ENCODE results near the gene RPGR. TPM values are rescaled to one million over a fixed set of nuclear protein-coding genes. Genes with fewer than 3 reads are reported as not detected.

The RPGR gene
- total RNA-seq, 1 experiment from 2014 or later = 8.5 TPM

- ChIA-PET POLR2A (no interaction called here), CTCF (interaction anchor here (1.1 kb wide), 1 partner anchor 19 kb away, joined by 3 read pairs; no protein-coding TSS in a partner anchor)
- Mint-ChIP-seq H3K4me1 (ENCODE audit: low read depth, unreplicated experiment) (peaks cover 15% of the 10 kb centered on the region), H3K4me3 (ENCODE audit: unreplicated experiment) (no peak overlapping the region), H3K27me3 (ENCODE audit: insufficient read depth, unreplicated experiment) (no peaks in the 10 kb centered on the region), H3K36me3 (ENCODE audit: insufficient read depth, unreplicated experiment) (peaks cover 11% of the 10 kb centered on the region), H3K27ac (ENCODE audit: unreplicated experiment) (no peak overlapping the region), H3K9me3 (ENCODE audit: unreplicated experiment) (no peaks in the 10 kb centered on the region)
- no peak for DNase-seq
- Histone ChIP-seq H3K4me1 (peaks cover 26% of the 10 kb centered on the region), H3K27me3 (replicated peaks; ENCODE audit: control insufficient read depth, insufficient read depth, low read length) (no peaks in the 10 kb centered on the region), H3K4me3 (ENCODE audit: low read depth, low read length) (no peak overlapping the region), H3K9me3 (no peaks in the 10 kb centered on the region), H3K36me3 (ENCODE audit: control insufficient read depth, insufficient read depth, low read length) (no peaks in the 10 kb centered on the region)
- BruUV-seq (replicated peaks) = no TSS peak
- no peak for TF ChIP-seq CTCF (IDR thresholded peaks at IDR 0.05; ENCODE audit: insufficient read depth in 1 of 2, low read depth in 1 of 2, low read length in 1 of 2, severe bottlenecking in 1 of 2, unreplicated experiment in 1 of 2)
- intact Hi-C loops (cut with micrococcal nuclease; ENCODE audit: unreplicated experiment) = loop anchor here (10.0 kb wide), 1 partner anchor 84 kb away; no protein-coding TSS in a partner anchor
Observed at GRCh38 chrX:38278682-38279081, 48.6 kb downstream of the RPGR start.

- H3K4me1 ChIP-seq = peaks cover 26% of the 10 kb centered on the region
- no peak overlapping the region for H3K27ac Mint-ChIP-seq (ENCODE audit: unreplicated experiment)
- POLR2A ChIA-PET = no interaction called here
- H3K4me3 Mint-ChIP-seq (ENCODE audit: unreplicated experiment) = no peak overlapping the region
- no peaks in the 10 kb centered on the region for H3K27me3 ChIP-seq (replicated peaks; ENCODE audit: control insufficient read depth, insufficient read depth, low read length)
- no peaks in the 10 kb centered on the region for H3K36me3 ChIP-seq (ENCODE audit: control insufficient read depth, insufficient read depth, low read length)
- H3K36me3 Mint-ChIP-seq (ENCODE audit: insufficient read depth, unreplicated experiment) = peaks cover 11% of the 10 kb centered on the region
- no peaks in the 10 kb centered on the region for H3K9me3 ChIP-seq
- intact Hi-C loops (cut with micrococcal nuclease; ENCODE audit: unreplicated experiment) = loop anchor here (10.0 kb wide), 1 partner anchor 83 kb away; no protein-coding TSS in a partner anchor
- no peaks in the 10 kb centered on the region for H3K27me3 Mint-ChIP-seq (ENCODE audit: insufficient read depth, unreplicated experiment)
- TF ChIP-seq CTCF (IDR thresholded peaks at IDR 0.05; ENCODE audit: insufficient read depth in 1 of 2, low read depth in 1 of 2, low read length in 1 of 2, severe bottlenecking in 1 of 2, unreplicated experiment in 1 of 2) = no peak
- CTCF ChIA-PET = interaction anchor here (1.1 to 1.4 kb wide), 2 partner anchors 18 to 49 kb away, joined by 3 to 8 read pairs; partner anchors contain the start of gene RPGR
- DNase-seq = no peak
- H3K4me1 Mint-ChIP-seq (ENCODE audit: low read depth, unreplicated experiment) = peaks cover 15% of the 10 kb centered on the region
- H3K4me3 ChIP-seq (ENCODE audit: low read depth, low read length) = no peak overlapping the region
- no peaks in the 10 kb centered on the region for H3K9me3 Mint-ChIP-seq (ENCODE audit: unreplicated experiment)
- BruUV-seq (replicated peaks) = no TSS peak
Observed at GRCh38 chrX:38277802-38278201, 49.5 kb downstream of the RPGR start.

DNA sequence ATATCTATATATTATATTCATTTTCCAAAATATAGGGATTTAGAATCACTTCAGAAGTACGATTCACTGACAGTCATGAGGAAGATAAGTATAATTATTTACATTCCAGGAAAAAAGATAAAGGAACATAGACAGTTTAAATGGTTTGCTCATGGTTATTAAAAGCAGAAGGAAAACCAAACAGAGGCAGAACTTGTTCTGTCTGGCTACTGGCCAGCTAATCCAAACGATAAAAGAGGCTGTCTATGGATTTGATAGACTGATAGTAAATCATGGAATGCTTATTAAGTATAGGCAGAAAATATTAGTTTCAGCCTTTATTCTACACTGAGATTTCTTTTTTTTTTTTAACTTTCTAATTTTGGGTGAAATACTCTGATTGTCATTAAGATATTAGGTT is 50.2 kb downstream of the RPGR start:
- H3K27ac Mint-ChIP-seq (ENCODE audit: unreplicated experiment) = no peak overlapping the region
- CTCF ChIA-PET = interaction anchor here (0.5 to 1.4 kb wide), 2 partner anchors 50 to 201 kb away, joined by 6 to 8 read pairs; partner anchors contain the start of gene RPGR
- peaks cover 15% of the 10 kb centered on the region for H3K4me1 Mint-ChIP-seq (ENCODE audit: low read depth, unreplicated experiment)
- DNase-seq = no peak
- no peaks in the 10 kb centered on the region for H3K27me3 Mint-ChIP-seq (ENCODE audit: insufficient read depth, unreplicated experiment)
- Histone ChIP-seq H3K4me1 (peaks cover 26% of the 10 kb centered on the region), H3K27me3 (replicated peaks; ENCODE audit: control insufficient read depth, insufficient read depth, low read length) (no peaks in the 10 kb centered on the region), H3K9me3 (no peaks in the 10 kb centered on the region), H3K36me3 (ENCODE audit: control insufficient read depth, insufficient read depth, low read length) (no peaks in the 10 kb centered on the region), H3K4me3 (ENCODE audit: low read depth, low read length) (no peak overlapping the region)
- TF ChIP-seq CTCF (IDR thresholded peaks at IDR 0.05; ENCODE audit: insufficient read depth in 1 of 2, low read depth in 1 of 2, low read length in 1 of 2, severe bottlenecking in 1 of 2, unreplicated experiment in 1 of 2) = no peak
- H3K4me3 Mint-ChIP-seq (ENCODE audit: unreplicated experiment) = no peak overlapping the region
- POLR2A ChIA-PET = no interaction called here
- BruUV-seq (replicated peaks) = no TSS peak
- no peaks in the 10 kb centered on the region for H3K9me3 Mint-ChIP-seq (ENCODE audit: unreplicated experiment)
- intact Hi-C loops (cut with micrococcal nuclease; ENCODE audit: unreplicated experiment) = loop anchor here (10.0 kb wide), 1 partner anchor 82 kb away; no protein-coding TSS in a partner anchor
- H3K36me3 Mint-ChIP-seq (ENCODE audit: insufficient read depth, unreplicated experiment) = peaks cover 7% of the 10 kb centered on the region

Measured in Caco-2 (cell line).